ENCODE data around the gene ZNF543.
"Not testable (repeated sequence)": the region's sequence is repeated elsewhere in the genome, so short reads cannot be mapped to it uniquely, and the experiment has no call there.

- not testable (repeated sequence) for TF ChIP-seq EZH2 (IDR thresholded peaks at IDR 0.05; ENCODE audit: borderline replicate concordance, low read depth, low read length, severe bottlenecking); CTCF (IDR thresholded peaks at IDR 0.05; ENCODE audit: borderline replicate concordance, extremely low read depth, low read length, poor library complexity, severe bottlenecking)
These were observed 54.4 kb downstream of the ZNF543 start for GRCh38 chr19:57374647-57375046.

Data from DND-41 (cell line).